AG08396 (cell line): ENCODE measurements around the gene CLIP3.
"Not testable (repeated sequence)": the region's sequence is repeated elsewhere in the genome, so short reads cannot be mapped to it uniquely, and the experiment has no call there.

Experiments used
- DNase-seq: peaks from one replicate; pipeline ENCODE4 v3.0.0; 2012; ENCODE audit warnings: low spot score, mixed read lengths

CLIP3 gene

DNA sequence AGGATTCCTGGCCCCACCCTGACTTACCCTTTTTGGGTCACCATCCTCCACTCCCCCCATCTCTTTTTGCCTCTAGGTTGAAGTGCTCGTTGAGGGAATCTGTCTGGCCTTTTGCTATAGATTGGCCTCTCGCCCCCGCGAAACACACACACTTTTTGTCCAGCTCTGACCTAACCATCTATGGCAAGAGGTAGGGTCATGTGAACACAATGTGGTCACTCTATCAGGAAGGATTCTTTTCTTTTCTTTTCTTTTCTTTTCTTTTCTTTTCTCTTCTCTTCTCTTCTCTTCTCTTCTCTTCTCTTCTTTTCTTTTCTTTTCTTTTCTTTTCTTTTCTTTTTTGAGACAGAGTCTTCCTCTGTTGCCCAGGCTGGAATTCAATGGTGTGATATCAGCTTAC, 51.7 kb downstream of the CLIP3 start:
- DNase-seq, result not testable (repeated sequence)

DNA sequence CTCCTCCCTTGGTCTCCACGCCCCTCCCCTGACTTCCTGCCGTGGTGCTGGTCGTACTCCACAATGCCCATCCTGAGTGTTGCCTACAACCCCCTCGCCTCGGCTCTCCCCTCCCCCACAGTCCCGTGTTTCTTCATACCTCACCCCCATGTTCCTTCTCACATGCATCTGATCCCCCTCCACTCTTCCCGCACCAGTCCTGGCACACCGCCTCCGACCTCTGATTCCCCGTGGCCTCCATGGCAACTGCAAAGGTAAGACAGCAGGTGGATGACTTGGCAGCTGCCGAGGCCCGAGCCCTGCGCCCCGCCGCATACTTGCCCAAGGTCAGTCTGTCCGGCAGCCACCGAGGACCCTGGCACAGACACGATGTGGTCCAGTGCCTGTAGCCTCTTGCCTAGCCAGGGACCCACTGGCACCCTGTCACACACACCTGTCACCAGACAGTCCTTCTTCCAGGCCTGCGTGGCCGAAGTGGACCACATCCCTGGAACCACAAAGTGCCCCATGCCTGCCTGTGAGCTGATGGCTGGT, 53.8 kb downstream of the CLIP3 start:
- no peak for DNase-seq

DNA sequence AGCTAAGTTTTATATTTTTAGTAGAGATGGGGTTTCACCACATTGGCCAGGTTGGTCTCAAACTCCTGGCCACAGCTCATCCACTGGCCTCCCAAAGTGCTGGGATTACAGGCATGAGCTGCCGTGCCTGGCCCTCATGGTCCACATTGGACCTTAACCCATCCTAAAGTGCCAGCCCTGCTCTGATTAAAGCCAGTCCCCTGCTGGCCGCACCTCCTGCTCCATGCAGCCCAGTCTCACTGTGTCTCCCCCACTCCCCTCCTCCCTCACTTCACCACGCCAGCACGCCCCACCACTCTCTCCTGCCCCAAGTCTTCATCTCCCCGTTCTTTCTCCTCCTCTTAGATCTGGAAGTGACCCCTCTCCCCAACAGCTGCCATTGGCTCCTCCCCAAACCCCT, 54.4 kb downstream of the CLIP3 start:
- DNase-seq, result no peak

DNA sequence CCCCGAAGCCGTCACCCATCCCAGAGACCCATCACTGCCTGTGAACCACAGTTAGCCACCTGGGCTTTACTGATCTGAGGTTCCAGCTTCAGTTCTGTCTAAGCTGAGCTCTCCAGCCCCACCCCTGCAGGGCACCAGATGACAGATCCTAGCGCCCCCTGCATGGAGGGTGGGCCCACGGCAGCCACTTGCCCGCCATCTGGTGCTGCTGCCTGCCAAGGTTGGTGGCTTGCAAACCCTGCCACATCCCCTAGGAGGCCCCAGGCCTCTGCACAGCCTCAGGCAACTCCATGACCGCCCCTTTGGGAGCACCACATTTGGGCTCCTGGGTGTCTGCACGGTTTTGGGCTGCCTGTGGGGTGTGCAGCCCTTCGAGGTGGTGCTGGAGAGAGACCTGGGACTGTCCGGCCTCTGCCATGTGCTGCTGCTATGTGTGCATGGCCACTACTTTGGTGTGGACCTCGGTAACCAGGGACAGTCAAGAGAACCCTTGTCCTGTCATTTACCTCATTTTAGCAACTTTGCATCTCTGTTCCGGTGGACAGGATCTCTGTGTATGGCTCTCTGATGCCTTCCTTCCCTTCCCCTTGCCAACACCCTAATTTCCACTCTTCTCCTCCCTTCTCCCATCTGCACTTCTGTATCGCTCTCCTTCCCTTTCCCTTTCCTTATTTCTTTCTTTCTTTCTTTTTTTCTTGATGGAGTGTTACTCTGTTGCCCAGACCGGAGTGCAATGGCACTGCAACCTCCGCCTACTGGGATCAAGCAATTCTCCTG, 55.0 kb downstream of the CLIP3 start:
- DNase-seq, result no peak

DNA sequence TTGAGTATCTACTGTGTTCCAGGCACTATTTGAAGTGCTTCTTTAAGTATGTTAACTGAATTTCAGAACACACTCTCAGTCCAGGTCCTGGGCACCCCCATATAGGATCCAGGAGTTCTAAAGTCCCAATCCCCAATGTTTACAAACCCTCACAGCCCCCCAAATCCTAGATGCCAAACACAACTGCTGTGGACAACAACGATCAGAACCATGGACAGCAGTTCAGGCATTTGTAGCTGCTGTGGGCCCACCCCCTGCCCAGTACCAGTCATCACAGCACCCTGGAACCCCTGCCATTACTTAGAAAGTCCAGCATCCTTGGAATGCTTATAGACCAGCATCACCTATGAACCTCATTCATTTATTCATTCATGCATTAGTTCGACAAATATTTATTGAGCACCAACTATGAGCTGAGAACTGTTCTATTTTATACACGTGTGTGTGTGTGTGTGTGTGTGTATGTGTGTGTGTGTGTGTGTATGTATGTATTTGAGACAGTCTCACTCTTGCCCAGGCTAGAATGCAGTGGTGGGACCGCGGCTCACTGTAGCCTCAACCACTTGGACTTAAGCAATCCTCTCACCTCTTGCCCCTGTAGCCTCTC, 57.0 kb downstream of the CLIP3 start:
- DNase-seq, result peak; percentile 56

DNA sequence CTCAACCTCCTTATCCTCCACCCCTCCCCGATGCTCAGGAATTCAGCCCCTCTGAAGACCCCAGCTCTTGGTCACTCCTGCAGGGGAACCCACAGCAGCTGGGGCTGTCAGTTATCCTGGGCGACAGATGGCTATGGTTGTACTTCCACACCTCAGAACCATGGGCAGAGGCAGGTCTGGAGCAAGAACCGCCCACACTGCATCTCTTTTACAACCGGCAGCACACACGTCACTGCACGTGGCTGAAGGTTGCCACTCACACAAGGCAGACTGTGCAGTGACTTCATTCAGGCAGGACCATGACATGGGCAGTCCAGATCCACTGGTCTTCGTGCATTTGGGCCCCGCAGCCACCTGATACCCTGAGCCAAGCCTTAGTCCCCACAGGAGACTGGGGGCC, 59.2 kb downstream of the CLIP3 start:
- no peak for DNase-seq

DNA sequence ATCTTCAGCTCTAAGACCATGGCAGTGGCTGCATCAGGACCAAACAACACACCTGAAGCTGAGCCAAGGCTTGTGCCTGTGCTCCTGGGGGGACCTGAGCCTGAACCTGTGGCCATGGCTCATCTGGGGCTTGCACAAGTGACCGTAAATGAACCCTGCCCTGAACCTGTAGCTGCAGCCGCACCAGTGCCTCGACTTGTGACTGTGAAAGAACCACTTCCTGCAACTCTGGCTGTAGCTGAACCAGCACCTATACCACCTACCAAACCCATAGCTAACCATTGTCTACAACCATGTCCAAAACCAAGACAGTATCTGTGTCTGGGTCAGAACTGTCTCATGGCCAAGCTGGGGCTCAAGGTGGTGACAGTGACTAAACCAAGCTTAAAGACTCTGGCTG, 65.9 kb downstream of the CLIP3 start:
- no peak for DNase-seq
